GM15510 (cell line): ENCODE measurements around the gene TBC1D22A.

Experiments used
- POLR2A ChIP-seq: IDR thresholded peaks from 3 replicates; pipeline ENCODE4 v1.6.1; 2011; ENCODE audit warnings: borderline replicate concordance; ENCODE audit not compliant: insufficient read length; ENCODE audit errors: extremely low read depth

The TBC1D22A gene

GRCh38 chr22:46746620-46747019 is 15.8 kb upstream of the TBC1D22A start:
- no peak for TF ChIP-seq POLR2A

- TF ChIP-seq POLR2A, result no peak
Observed at GRCh38 chr22:46747646-46748045, 14.8 kb upstream of the TBC1D22A start.

- no peak for TF ChIP-seq POLR2A
Observed at GRCh38 chr22:46748206-46748907, 14.1 kb upstream of the TBC1D22A start.

GRCh38 chr22:46748908-46749675 is 13.4 kb upstream of the TBC1D22A start:
- no peak for TF ChIP-seq POLR2A

GRCh38 chr22:46749682-46750529 is 12.5 kb upstream of the TBC1D22A start:
- TF ChIP-seq POLR2A, result no peak

GRCh38 chr22:46750530-46750800 is 12.0 kb upstream of the TBC1D22A start:
- no peak for TF ChIP-seq POLR2A

- TF ChIP-seq POLR2A, result no peak
Observed at GRCh38 chr22:46750863-46751443, 11.5 kb upstream of the TBC1D22A start.

- TF ChIP-seq POLR2A, result no peak
Observed at GRCh38 chr22:46752286-46752987, 10.0 kb upstream of the TBC1D22A start.

GRCh38 chr22:46752988-46753310 is 9.5 kb upstream of the TBC1D22A start:
- TF ChIP-seq POLR2A, result no peak

- no peak for TF ChIP-seq POLR2A
Observed at GRCh38 chr22:46753360-46753759, 9.1 kb upstream of the TBC1D22A start.

GRCh38 chr22:46753761-46754109 is 8.7 kb upstream of the TBC1D22A start:
- TF ChIP-seq POLR2A, result no peak

- no peak for TF ChIP-seq POLR2A
Observed at GRCh38 chr22:46754110-46754799, 8.2 kb upstream of the TBC1D22A start.

GRCh38 chr22:46754826-46755225 is 7.6 kb upstream of the TBC1D22A start:
- TF ChIP-seq POLR2A, result no peak

- no peak for TF ChIP-seq POLR2A
Observed at GRCh38 chr22:46755525-46755924, 6.9 kb upstream of the TBC1D22A start.
